ENCODE data around the gene RNASE12.
"Not testable (repeated sequence)": the region's sequence is repeated elsewhere in the genome, so short reads cannot be mapped to it uniquely, and the experiment has no call there.

Gene RNASE12

DNA sequence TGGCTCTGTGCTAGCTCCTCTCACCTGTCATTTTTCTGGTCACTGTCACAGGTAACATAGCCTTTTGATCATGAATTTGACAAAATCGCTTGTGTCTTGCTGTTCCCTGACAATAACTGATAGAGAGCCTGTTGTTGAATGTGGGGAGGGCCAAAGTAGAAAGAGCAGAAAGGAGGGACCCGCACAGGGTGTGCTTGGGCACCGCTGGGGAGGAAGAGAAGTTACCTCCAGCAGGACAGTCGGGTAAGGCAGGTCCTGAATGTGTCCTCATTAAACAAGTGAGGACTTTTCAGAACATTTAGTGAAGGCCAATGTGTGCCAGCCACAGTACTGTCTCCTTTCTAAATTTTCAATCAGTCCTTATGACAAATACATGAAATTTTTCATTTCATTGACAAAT is at the start of gene RNASE12:
Gene RNASE12 (minus strand): TSS at position 142 of the 400 bp plus-strand sequence. CDS start 653 bp downstream, outside the sequence.
- no peak for DNase-seq (ENCODE audit: low spot score)

- peak; percentile 76 for DNase-seq (ENCODE audit: low spot score)
Observed at GRCh38 chr14:20632831-20633691, 41.9 kb upstream of the RNASE12 start.

DNA sequence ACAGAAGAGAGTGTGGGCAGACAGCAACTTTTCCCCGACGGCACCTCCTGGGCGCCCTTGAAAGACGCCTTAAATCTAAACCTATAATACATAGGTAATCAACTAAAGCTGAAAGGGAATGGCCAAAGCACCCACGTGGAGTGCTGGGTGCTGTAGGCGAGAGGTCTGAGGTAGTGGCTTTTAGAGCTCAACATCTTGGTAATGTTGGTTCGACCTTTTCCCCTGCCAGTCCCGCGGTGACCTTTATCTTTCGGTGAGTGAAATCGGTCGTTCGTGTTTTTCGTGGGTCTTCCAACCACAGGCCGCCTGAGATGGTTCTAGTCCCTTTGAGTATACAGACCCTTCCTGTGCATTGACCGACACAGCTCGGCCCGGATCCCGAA is 41.3 kb upstream of the RNASE12 start:
- DNase-seq (ENCODE audit: low spot score), result no peak

DNA sequence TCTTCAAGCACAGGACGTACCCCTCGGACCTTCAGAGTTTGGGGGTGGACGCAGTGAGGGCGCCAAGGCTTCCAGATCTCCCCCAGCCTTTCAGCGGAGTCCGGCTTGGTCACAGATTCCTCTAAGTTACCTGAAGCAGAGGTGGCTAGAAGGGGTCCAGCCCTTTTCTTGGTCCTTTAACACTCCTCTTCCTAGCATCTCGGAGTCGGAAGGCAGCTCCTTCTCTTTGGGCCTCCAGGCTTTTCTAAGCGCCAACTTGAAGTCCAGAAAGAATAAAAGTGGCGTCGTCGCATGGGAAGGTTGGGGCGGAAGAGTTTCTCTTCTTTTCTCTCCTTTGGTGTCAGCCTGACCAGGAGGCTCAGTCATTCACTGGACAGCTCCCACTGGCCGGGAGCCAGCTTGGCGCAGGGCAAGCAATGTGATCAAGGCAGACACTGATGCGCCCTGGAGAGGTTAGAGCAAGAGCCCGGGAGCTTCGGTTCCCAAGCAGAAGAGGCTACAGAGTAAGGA is 40.8 kb upstream of the RNASE12 start:
- DNase-seq (ENCODE audit: low spot score), result peak; percentile 71

DNA sequence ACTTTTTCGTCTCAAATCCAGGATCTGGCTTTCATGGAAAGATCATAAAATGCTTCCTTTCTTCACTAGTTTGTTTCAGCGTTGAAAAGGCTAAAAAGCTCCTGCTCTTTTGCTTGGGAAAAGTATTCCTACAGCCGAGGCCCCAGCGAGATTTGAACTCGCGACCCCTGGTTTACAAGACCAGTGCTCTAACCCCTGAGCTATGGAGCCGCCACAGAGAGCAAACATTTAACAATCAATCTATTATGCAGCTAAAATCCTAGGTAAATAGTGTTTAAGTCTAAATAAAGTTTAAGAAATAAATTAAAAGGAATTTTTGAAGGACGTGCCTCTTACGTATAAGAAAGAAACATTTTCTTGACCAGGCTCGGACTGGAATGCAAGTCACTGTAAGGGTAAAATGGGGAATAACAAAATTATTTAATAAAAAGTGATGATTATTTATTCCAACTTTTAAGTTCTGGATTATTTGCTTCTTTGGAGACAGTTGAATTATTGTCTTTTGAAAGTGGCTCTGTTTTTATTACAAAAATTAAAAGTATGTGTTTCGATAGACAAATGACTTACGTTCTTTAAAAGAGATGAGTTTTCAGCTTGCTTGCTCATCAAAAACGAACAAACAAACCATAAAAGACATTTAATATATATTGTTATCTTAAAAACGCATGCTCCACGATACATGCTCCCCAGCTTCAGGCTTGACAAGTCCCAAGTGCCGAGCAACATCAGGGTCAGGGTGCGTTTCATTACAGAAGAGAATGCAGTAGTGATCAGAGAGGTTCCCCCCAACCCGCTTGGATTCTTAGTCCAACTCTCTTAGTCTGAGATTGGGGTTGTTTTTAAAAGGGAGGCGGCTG is 40.1 kb upstream of the RNASE12 start:
- peak; percentile 19 for DNase-seq (ENCODE audit: low spot score)

- peak; percentile 11 for DNase-seq (ENCODE audit: low spot score)
Observed at GRCh38 chr14:20630340-20631022, 39.3 kb upstream of the RNASE12 start.

DNA sequence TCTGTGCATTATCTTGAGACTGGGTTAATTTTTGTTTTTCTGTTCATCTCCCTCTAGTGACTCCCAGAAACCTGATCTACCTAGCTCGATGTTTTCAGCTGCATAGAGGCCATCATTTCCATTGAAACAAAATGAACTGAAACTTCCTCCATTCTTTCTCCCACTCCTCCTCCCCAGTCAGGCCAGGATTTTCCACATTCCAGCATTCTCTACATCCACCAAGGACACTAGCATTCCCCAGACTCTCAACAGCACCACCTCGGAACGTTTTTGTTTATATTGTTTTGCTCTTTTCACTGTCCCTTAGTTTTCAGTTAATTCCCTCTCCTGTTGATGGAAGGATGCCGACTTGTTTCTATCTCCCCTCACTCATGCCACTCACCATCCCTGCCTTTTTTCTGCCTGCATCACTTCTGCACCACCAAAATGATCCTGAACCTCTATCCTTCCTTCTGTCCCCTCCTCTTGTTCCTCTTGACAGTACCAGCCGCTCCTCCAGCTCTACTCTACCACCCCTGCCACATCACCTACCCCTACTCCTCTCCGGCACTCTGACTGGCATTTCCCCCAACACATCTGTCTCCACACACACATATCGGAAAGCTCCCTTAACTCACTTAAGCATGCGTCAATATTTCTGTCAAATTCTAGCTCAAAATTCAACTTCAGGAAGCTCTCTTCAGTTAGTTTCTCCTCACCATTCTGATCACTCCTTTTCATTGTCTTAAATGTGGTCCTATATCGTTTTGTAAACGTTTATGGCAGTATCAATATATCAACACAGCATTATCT is 37.1 kb upstream of the RNASE12 start:
- no peak for DNase-seq (ENCODE audit: low spot score)

GRCh38 chr14:20627346-20628027 is 36.3 kb upstream of the RNASE12 start:
- DNase-seq (ENCODE audit: low spot score), result no peak

DNA sequence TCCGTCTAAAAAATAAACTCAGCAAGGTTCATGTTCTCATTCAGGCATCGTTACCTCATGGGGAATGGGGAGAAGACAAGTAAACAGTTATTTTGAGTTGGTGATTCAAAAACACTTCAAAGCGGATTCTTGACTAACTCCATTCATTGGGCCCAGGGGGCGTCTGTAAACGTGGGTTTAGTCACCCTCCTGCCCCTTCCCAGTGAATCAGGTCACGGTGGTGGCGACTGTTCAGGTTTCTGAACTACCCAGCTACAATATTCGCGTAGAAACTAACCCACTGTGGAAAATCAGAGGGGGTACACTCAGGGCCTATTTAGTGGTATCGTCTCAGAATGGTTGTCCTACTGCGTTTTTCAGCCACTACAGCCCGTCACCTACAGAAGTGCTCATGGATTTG is 35.1 kb upstream of the RNASE12 start:
- no peak for DNase-seq (ENCODE audit: low spot score)

DNA sequence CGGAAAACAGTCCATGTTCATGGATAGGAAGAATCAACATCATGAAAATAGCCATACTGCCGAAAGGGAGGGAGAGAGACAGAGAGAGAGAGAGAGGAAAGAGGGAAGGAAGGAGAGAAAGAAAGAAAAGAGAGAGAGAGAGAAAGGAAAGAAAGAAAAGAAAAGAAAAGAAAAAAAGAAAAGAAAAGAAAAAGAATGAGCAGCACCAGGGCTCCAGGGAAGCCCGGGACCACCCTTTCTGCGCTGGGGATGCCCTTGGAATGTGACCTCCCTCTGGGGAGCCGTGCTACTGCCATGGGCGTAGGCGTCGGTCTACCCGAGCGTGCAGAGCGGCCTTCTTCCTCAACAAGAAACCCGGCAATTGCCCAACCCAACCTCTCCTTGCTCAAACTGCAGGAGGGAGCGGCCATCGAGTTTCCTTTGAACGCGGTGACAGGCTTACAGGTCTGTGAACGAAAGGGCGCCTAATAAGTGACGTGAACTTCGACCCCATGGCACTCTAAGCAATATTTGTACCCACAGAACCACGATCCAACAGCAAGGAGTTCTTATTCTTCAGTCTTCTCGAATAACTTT is 33.4 kb upstream of the RNASE12 start:
- peak; percentile 56 for DNase-seq (ENCODE audit: low spot score)

DNA sequence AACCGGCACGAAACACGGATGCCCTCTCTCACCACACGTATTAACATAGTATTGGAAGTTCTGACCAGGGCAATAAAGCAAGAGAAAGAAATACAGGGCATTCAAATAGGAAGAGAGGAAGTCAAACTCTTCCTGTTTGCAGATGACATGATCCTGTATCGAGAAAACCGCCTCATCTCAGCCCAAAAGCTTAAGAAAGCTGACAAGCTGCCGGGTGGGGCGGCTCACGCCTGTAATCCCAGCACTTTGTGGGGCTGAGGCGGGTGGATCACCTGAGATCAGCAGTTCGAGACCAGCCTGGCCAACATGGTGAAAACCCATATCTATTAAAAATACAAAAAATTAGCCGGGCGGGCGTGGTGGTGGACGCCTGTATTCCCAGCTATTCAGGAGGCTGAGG is 32.6 kb upstream of the RNASE12 start:
- no peak for DNase-seq (ENCODE audit: low spot score)

DNA sequence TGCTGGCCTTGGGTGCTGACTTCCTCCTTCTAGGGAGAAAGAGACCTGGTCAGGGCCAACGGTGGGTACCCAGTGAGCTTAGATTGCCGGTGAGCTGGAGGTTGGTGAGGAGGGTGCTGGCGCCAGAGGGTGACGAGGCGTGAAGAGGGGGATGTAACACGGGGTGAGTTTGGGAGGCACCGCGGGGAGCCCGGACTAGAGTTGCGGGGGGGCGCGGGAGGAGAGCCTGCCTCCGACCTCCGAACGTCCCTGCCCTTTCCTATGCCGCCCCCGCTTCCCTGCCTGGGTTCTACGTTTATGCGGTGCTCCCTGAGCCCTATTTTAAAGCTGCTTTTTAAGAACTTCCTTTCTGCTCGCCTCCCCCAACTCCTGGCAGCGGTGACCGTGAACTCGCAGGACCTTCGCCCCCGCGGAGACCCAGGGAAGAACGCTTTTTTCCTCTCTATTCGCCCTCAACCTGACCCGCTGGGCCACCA is 31.7 kb upstream of the RNASE12 start:
- no peak for DNase-seq (ENCODE audit: low spot score)

- no peak for DNase-seq (ENCODE audit: low spot score)
Observed at GRCh38 chr14:20620798-20621478, 29.8 kb upstream of the RNASE12 start.

- DNase-seq (ENCODE audit: low spot score), result not testable (repeated sequence)
Observed at GRCh38 chr14:20619688-20620087, 28.5 kb upstream of the RNASE12 start.

- no peak for DNase-seq (ENCODE audit: low spot score)
Observed at GRCh38 chr14:20618271-20618749, 27.1 kb upstream of the RNASE12 start.

- DNase-seq (ENCODE audit: low spot score), result no peak
Observed at GRCh38 chr14:20617138-20618003, 26.2 kb upstream of the RNASE12 start.

DNA sequence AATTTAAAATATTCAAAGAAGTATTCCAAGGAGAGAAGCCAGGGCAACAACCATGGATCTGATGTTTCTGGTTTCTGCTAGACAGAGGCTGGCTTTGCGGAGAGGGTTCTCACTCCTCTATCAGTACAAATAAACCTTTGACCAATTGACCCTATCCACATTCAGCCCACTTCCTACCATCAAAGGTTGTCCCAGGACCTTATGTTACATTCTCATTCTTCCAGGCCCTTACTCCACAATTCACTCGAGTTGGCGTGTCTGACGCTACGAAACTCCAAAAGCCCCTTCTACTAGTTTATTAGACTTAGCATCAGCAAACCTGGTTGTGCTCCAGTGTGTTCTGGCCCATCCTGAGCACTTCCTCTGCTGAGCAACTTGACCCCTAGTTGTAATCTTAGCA is 24.8 kb upstream of the RNASE12 start:
- DNase-seq (ENCODE audit: low spot score), result no peak

GRCh38 chr14:20614038-20614840 is 23.1 kb upstream of the RNASE12 start:
- no peak for DNase-seq (ENCODE audit: low spot score)

Data from AG08395 (cell line).